ENCODE data around the gene OR51S1.

OR51S1 gene, protein sequence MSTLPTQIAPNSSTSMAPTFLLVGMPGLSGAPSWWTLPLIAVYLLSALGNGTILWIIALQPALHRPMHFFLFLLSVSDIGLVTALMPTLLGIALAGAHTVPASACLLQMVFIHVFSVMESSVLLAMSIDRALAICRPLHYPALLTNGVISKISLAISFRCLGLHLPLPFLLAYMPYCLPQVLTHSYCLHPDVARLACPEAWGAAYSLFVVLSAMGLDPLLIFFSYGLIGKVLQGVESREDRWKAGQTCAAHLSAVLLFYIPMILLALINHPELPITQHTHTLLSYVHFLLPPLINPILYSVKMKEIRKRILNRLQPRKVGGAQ

DNA sequence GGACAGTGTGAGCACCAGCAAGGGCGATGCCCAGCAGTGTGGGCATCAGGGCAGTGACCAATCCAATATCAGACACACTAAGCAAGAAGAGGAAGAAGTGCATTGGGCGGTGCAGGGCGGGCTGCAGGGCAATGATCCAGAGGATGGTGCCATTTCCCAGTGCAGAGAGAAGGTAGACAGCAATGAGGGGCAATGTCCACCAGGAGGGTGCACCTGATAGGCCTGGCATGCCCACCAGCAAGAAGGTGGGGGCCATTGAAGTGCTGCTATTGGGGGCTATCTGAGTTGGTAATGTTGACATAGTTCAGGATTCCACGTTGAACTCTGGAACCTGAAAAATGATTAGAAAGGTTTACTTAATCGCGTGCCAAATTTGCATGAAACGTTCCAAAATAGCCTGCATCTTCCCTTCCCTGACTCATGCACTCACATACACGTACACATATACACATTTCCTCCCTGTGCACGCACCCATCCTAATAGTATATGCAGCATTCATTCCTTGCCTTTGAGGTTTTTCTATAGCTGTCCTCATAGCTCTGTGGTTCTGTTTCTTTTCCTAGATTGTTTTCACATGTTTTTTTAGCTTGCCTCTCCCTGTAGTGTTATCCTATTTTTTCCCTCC lies at the start of gene OR51S1:
Gene OR51S1 (minus strand): TSS at position 301 of the 625 bp plus-strand sequence. CDS start 0 bp downstream, at position 301.
- no peak within 1 kb of the TSS for H3K27ac ChIP-seq (ENCODE audit: low read length)
- H3K4me1 ChIP-seq (ENCODE audit: control insufficient read depth, insufficient read depth, low read length), result no peaks in the 10 kb centered on the region
- no peaks in the 10 kb centered on the region for H3K36me3 ChIP-seq (ENCODE audit: control insufficient read depth in 2 of 2, insufficient read depth in 2 of 2, low read length in 2 of 2)
- H3K4me3 ChIP-seq (ENCODE audit: low read length in 2 of 2), result no peak within 1 kb of the TSS
- no peaks in the 10 kb centered on the region for H3K9me3 ChIP-seq (ENCODE audit: control insufficient read depth in 2 of 2, low read length in 2 of 2)
- no peaks in the 10 kb centered on the region for H3K27me3 ChIP-seq (ENCODE audit: control insufficient read depth in 1 of 2, insufficient read depth in 2 of 2, low read length in 2 of 2)
- no peak within 1 kb of the TSS for H3K9ac ChIP-seq (ENCODE audit: low read length in 2 of 2)

DNA sequence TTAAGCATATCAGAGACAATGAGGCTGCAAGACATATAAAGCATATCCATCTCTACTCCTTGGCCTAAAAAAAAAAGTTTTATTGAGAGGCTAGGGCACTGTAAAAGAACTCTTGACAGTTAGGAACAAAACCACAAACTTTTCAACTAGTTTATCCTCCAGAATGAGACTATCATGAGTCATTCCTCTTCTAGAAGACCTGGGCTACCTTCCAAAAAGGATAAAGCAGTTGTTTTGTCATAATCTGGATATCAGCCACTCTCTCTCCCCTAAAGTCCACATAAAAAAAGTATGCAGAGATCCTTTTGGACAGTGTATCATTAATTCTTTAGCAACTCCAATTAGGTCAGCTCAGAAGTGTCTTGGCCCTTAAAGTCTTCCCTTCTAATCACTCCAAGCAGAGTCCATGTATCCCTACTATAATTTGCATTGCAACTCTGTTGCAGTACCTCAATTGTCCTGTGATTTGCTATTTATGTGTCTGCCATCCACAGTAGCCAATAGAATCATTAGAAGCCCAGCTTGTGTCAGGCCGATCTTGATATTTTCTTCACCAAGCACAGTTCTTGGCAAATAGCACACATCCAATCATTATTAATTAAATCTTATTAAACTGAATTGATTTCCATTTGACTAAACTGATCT lies 43.1 kb upstream of the OR51S1 start:
- no peak overlapping the region for H3K27ac ChIP-seq (ENCODE audit: low read length)
- no peaks in the 10 kb centered on the region for H3K27me3 ChIP-seq (ENCODE audit: control insufficient read depth in 1 of 2, insufficient read depth in 2 of 2, low read length in 2 of 2)
- H3K9ac ChIP-seq (ENCODE audit: low read length in 2 of 2), result no peak overlapping the region
- no peaks in the 10 kb centered on the region for H3K4me1 ChIP-seq (ENCODE audit: control insufficient read depth, insufficient read depth, low read length)
- H3K4me3 ChIP-seq (ENCODE audit: low read length in 2 of 2), result no peak overlapping the region
- no peaks in the 10 kb centered on the region for H3K36me3 ChIP-seq (ENCODE audit: control insufficient read depth in 2 of 2, insufficient read depth in 2 of 2, low read length in 2 of 2)
- no peaks in the 10 kb centered on the region for H3K9me3 ChIP-seq (ENCODE audit: control insufficient read depth in 2 of 2, low read length in 2 of 2)

DNA sequence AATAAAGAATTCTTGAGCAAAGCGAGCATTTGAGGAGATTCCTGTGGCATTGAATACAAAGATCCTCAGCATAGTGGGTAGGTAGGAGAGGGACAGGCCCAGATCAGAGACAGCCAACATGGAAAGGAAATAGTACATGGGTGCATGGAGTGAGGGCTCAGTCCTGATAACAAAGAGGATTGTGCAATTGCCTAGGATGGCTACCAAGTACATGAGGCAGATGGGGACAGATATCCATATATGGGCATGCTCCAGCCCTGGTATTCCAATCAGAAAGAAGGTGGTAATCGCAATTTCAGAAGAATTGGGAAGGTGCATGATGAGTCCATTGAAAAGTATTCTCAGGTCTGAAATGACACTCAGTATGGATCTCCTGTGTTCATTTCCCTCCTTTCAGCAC lies 41.3 kb upstream of the OR51S1 start:
- no peaks in the 10 kb centered on the region for H3K9me3 ChIP-seq (ENCODE audit: control insufficient read depth in 2 of 2, low read length in 2 of 2)
- H3K9ac ChIP-seq (ENCODE audit: low read length in 2 of 2), result no peak overlapping the region
- H3K4me1 ChIP-seq (ENCODE audit: control insufficient read depth, insufficient read depth, low read length), result no peaks in the 10 kb centered on the region
- H3K36me3 ChIP-seq (ENCODE audit: control insufficient read depth in 2 of 2, insufficient read depth in 2 of 2, low read length in 2 of 2), result no peaks in the 10 kb centered on the region
- H3K4me3 ChIP-seq (ENCODE audit: low read length in 2 of 2), result no peak overlapping the region
- H3K27ac ChIP-seq (ENCODE audit: low read length), result no peak overlapping the region
- no peaks in the 10 kb centered on the region for H3K27me3 ChIP-seq (ENCODE audit: control insufficient read depth in 1 of 2, insufficient read depth in 2 of 2, low read length in 2 of 2)

DNA sequence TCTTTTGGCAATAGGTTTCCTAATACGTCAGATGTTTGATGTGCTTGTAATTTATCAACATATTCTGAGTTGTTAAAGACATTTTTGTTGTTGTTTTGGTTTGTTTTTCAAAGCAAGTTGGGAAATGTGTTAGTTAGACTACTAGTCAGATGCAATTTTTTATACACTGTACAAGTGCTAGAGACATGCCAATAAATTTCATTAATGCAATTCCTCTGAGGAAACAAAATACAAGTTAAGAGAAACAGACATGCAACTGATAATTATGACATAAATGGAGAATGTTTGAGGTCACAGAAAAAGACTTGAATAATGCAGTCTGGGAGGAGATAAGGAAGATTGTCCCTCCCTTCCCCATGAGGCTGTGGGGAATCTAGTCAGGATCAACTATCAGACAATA lies 38.6 kb upstream of the OR51S1 start:
- no peaks in the 10 kb centered on the region for H3K4me1 ChIP-seq (ENCODE audit: control insufficient read depth, insufficient read depth, low read length)
- H3K27ac ChIP-seq (ENCODE audit: low read length), result no peak overlapping the region
- no peaks in the 10 kb centered on the region for H3K9me3 ChIP-seq (ENCODE audit: control insufficient read depth in 2 of 2, low read length in 2 of 2)
- H3K27me3 ChIP-seq (ENCODE audit: control insufficient read depth in 1 of 2, insufficient read depth in 2 of 2, low read length in 2 of 2), result no peaks in the 10 kb centered on the region
- no peak overlapping the region for H3K9ac ChIP-seq (ENCODE audit: low read length in 2 of 2)
- H3K36me3 ChIP-seq (ENCODE audit: control insufficient read depth in 2 of 2, insufficient read depth in 2 of 2, low read length in 2 of 2), result no peaks in the 10 kb centered on the region
- H3K4me3 ChIP-seq (ENCODE audit: low read length in 2 of 2), result no peak overlapping the region

DNA sequence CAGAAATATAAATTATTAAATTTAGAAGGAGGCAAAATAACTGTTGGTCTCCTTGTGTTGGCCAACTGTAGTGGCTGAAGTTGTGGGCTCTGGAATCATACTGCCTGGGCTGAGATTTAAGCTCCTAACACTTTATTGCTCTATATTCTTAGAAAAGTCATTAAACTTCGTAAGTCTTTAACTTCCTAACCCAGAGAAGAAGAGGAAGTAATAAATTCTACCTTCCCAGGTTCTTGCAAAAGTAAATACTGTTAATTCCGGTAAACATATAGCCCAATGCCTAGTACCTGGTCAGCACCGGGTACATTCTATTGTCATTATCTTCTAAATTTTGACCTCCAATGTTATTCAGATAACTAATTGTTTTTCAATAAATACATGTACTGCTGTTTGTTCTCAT lies 37.2 kb upstream of the OR51S1 start:
- H3K9ac ChIP-seq (ENCODE audit: low read length in 2 of 2), result no peak overlapping the region
- no peak overlapping the region for H3K4me3 ChIP-seq (ENCODE audit: low read length in 2 of 2)
- H3K9me3 ChIP-seq (ENCODE audit: control insufficient read depth in 2 of 2, low read length in 2 of 2), result no peaks in the 10 kb centered on the region
- H3K27ac ChIP-seq (ENCODE audit: low read length), result no peak overlapping the region
- H3K4me1 ChIP-seq (ENCODE audit: control insufficient read depth, insufficient read depth, low read length), result no peaks in the 10 kb centered on the region
- H3K36me3 ChIP-seq (ENCODE audit: control insufficient read depth in 2 of 2, insufficient read depth in 2 of 2, low read length in 2 of 2), result no peaks in the 10 kb centered on the region
- no peaks in the 10 kb centered on the region for H3K27me3 ChIP-seq (ENCODE audit: control insufficient read depth in 1 of 2, insufficient read depth in 2 of 2, low read length in 2 of 2)

DNA sequence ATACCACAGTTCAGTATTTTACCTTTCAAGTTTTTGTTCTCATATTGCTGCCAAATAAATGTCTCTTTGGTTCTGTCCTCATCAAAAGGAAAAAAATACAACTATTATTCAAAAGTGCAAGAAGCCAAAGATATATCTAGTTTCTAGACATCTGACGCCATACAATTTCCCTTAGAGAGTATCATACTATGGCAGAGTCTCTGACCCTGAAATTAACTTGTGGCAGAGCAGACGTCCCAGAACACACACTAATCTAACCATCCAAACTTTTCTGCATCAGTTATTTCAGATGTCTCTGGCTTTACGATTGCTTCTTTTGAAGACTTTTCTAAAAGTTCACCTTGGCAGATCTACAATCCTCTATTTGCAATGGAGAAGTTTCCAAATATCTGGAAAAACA lies 35.4 kb upstream of the OR51S1 start:
- H3K36me3 ChIP-seq (ENCODE audit: control insufficient read depth in 2 of 2, insufficient read depth in 2 of 2, low read length in 2 of 2), result no peaks in the 10 kb centered on the region
- H3K4me1 ChIP-seq (ENCODE audit: control insufficient read depth, insufficient read depth, low read length), result no peaks in the 10 kb centered on the region
- no peaks in the 10 kb centered on the region for H3K27me3 ChIP-seq (ENCODE audit: control insufficient read depth in 1 of 2, insufficient read depth in 2 of 2, low read length in 2 of 2)
- no peaks in the 10 kb centered on the region for H3K9me3 ChIP-seq (ENCODE audit: control insufficient read depth in 2 of 2, low read length in 2 of 2)
- no peak overlapping the region for H3K4me3 ChIP-seq (ENCODE audit: low read length in 2 of 2)
- no peak overlapping the region for H3K27ac ChIP-seq (ENCODE audit: low read length)
- H3K9ac ChIP-seq (ENCODE audit: low read length in 2 of 2), result no peak overlapping the region

DNA sequence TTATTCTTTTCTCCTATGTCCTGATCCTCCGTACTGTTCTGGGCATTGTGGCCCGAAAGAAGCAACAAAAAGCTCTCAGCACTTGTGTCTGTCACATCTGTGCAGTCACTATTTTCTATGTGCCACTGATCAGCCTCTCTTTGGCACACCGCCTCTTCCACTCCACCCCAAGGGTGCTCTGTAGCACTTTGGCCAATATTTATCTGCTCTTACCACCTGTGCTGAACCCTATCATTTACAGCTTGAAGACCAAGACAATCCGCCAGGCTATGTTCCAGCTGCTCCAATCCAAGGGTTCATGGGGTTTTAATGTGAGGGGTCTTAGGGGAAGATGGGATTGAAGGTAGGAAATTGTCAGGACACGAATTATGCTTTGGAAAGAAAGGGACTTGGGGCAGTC lies 33.5 kb upstream of the OR51S1 start:
- Histone ChIP-seq H3K27me3 (ENCODE audit: control insufficient read depth in 1 of 2, insufficient read depth in 2 of 2, low read length in 2 of 2) (no peaks in the 10 kb centered on the region), H3K27ac (ENCODE audit: low read length) (no peak overlapping the region), H3K36me3 (ENCODE audit: control insufficient read depth in 2 of 2, insufficient read depth in 2 of 2, low read length in 2 of 2) (no peaks in the 10 kb centered on the region)

DNA sequence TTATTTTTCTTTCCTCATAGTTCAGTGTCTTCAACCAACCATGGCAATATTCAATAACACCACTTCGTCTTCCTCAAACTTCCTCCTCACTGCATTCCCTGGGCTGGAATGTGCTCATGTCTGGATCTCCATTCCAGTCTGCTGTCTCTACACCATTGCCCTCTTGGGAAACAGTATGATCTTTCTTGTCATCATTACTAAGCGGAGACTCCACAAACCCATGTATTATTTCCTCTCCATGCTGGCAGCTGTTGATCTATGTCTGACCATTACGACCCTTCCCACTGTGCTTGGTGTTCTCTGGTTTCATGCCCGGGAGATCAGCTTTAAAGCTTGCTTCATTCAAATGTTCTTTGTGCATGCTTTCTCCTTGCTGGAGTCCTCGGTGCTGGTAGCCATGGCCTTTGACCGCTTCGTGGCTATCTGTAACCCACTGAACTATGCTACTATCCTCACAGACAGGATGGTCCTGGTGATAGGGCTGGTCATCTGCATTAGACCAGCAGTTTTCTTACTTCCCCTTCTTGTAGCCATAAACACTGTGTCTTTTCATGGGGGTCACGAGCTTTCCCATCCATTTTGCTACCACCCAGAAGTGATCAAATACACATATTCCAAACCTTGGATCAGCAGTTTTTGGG lies 33.0 kb upstream of the OR51S1 start, which contains the start of gene OR51T1:
Gene OR51T1 (plus strand): TSS at position 41 of the 641 bp plus-strand sequence. CDS start 0 bp downstream, at position 41.
- no peak within 1 kb of the TSS for H3K27ac ChIP-seq (ENCODE audit: low read length)
- H3K4me3 ChIP-seq (ENCODE audit: low read length in 2 of 2), result no peak within 1 kb of the TSS
- H3K27me3 ChIP-seq (ENCODE audit: control insufficient read depth in 1 of 2, insufficient read depth in 2 of 2, low read length in 2 of 2), result no peaks in the 10 kb centered on the region
- H3K36me3 ChIP-seq (ENCODE audit: control insufficient read depth in 2 of 2, insufficient read depth in 2 of 2, low read length in 2 of 2), result no peaks in the 10 kb centered on the region
- no peaks in the 10 kb centered on the region for H3K4me1 ChIP-seq (ENCODE audit: control insufficient read depth, insufficient read depth, low read length)
- no peaks in the 10 kb centered on the region for H3K9me3 ChIP-seq (ENCODE audit: control insufficient read depth in 2 of 2, low read length in 2 of 2)
- no peak within 1 kb of the TSS for H3K9ac ChIP-seq (ENCODE audit: low read length in 2 of 2)

More for the DNA sequence above, 33.5 kb upstream of the OR51S1 start:
- no peaks in the 10 kb centered on the region for H3K4me1 ChIP-seq (ENCODE audit: control insufficient read depth, insufficient read depth, low read length)
- H3K9ac ChIP-seq (ENCODE audit: low read length in 2 of 2), result no peak overlapping the region
- H3K9me3 ChIP-seq (ENCODE audit: control insufficient read depth in 2 of 2, low read length in 2 of 2), result no peaks in the 10 kb centered on the region
- no peak overlapping the region for H3K4me3 ChIP-seq (ENCODE audit: low read length in 2 of 2)

DNA sequence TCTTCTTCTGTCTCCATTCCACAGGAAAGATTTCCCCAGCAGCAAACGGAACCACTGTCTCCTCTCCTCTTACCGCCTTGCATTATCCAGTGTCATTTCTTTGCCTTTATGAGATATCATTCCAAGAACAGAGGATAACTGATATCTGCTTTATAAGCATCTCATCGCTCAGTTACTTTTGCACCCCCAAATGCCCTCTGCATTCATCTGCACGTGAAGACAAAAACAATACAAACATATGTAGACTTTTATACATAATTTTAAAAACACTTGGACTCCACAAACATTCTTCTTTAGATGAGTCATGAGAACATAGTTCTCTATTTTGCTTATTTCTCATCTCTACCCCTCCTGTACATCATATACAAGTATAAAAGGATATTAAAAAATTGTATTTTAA lies 32.2 kb upstream of the OR51S1 start:
- Histone ChIP-seq H3K27ac (ENCODE audit: low read length) (no peak overlapping the region), H3K27me3 (ENCODE audit: control insufficient read depth in 1 of 2, insufficient read depth in 2 of 2, low read length in 2 of 2) (no peaks in the 10 kb centered on the region), H3K36me3 (ENCODE audit: control insufficient read depth in 2 of 2, insufficient read depth in 2 of 2, low read length in 2 of 2) (no peaks in the 10 kb centered on the region), H3K9me3 (ENCODE audit: control insufficient read depth in 2 of 2, low read length in 2 of 2) (no peaks in the 10 kb centered on the region), H3K4me3 (ENCODE audit: low read length in 2 of 2) (no peak overlapping the region), H3K9ac (ENCODE audit: low read length in 2 of 2) (no peak overlapping the region), H3K4me1 (ENCODE audit: control insufficient read depth, insufficient read depth, low read length) (no peaks in the 10 kb centered on the region)

DNA sequence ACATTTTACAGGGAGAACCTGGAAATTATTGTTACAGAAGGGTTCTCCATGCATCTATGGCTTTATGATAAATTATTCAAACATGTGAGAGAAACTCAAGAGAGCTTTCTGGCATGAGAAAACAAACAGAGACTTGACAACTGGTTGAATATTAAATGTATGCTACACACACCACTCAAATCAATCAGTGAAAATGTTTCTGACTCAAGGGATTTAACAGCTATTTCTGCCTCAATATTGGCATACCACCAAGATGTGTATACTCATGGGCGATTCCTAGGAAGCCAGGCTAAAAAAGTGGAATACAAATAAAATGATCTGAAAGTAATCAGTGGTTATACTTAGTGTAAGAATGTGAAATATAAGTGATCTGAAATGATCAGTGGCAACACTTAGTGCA lies 16.8 kb upstream of the OR51S1 start:
- H3K27ac ChIP-seq (ENCODE audit: low read length), result no peak overlapping the region
- H3K9me3 ChIP-seq (ENCODE audit: control insufficient read depth in 2 of 2, low read length in 2 of 2), result no peaks in the 10 kb centered on the region
- no peaks in the 10 kb centered on the region for H3K4me1 ChIP-seq (ENCODE audit: control insufficient read depth, insufficient read depth, low read length)
- no peak overlapping the region for H3K4me3 ChIP-seq (ENCODE audit: low read length in 2 of 2)
- H3K9ac ChIP-seq (ENCODE audit: low read length in 2 of 2), result no peak overlapping the region
- no peaks in the 10 kb centered on the region for H3K27me3 ChIP-seq (ENCODE audit: control insufficient read depth in 1 of 2, insufficient read depth in 2 of 2, low read length in 2 of 2)
- H3K36me3 ChIP-seq (ENCODE audit: control insufficient read depth in 2 of 2, insufficient read depth in 2 of 2, low read length in 2 of 2), result no peaks in the 10 kb centered on the region
